HepG2 (cell line): Measurements from ENCODE around the gene GNG7. TPM values are rescaled to one million over a fixed set of nuclear protein-coding genes. Genes with fewer than 3 reads are reported as not detected.

ENCODE experiments used
- ATF2 ChIP-seq: sonication (generic); formaldehyde crosslinking; IDR thresholded peaks from 2 replicates; pipeline ENCODE4 v1.4.0; 2020; ENCODE audit warnings: missing genetic modification reagents
- CAMTA2 ChIP-seq: sonication (generic); formaldehyde crosslinking; IDR thresholded peaks from 2 replicates; pipeline ENCODE4 v1.4.0; 2020; ENCODE audit warnings: mild to moderate bottlenecking, missing genetic modification reagents, borderline replicate concordance
- CEBPB ChIP-seq: IDR thresholded peaks from 2 replicates; pipeline ENCODE4 v1.6.1; 2011; ENCODE audit warnings: low read depth, low read length, improper control_type of control experiment, borderline replicate concordance
- FLYWCH1 ChIP-seq: sonication (generic); formaldehyde crosslinking; IDR thresholded peaks from 2 replicates; pipeline ENCODE4 v1.8.1; 2023; ENCODE audit warnings: mild to moderate bottlenecking, missing genetic modification reagents
- FOXJ3 ChIP-seq: sonication (generic); formaldehyde crosslinking; IDR thresholded peaks from 2 replicates; pipeline ENCODE4 v1.4.0; 2020; ENCODE audit warnings: missing genetic modification reagents, mild to moderate bottlenecking, borderline replicate concordance
- KDM5A ChIP-seq: fragments of 200-600 bp; sonication (generic); IDR thresholded peaks from 2 replicates; pipeline ENCODE4 v1.7.0; 2018; ENCODE audit warnings: antibody characterized with exemption, mild to moderate bottlenecking, low read length, borderline replicate concordance
- KLF16 ChIP-seq, 2 experiments: sonication (generic) in 1 of 2; formaldehyde crosslinking in 1 of 2; IDR thresholded peaks; 2 replicates each; pipeline versions ENCODE4 v1.6.1 to v1.8.0; 2016 to 2023; ENCODE audit warnings: missing genetic modification reagents in 2 of 2, missing compliant biosample characterization in 1 of 2
- NFKBIZ ChIP-seq: IDR thresholded peaks from 2 replicates; pipeline ENCODE4 v1.6.1; 2018; ENCODE audit warnings: missing genetic modification reagents, missing compliant biosample characterization
- RCOR2 ChIP-seq: IDR thresholded peaks from 2 replicates; pipeline ENCODE4 v1.6.1; 2016; ENCODE audit warnings: missing biosample characterization, missing genetic modification reagents
- RXRA ChIP-seq: sonication (generic); formaldehyde crosslinking; IDR thresholded peaks from 2 replicates; pipeline ENCODE4 v1.5.1; 2020; ENCODE audit warnings: missing genetic modification reagents
- SIX4 ChIP-seq: sonication (generic); formaldehyde crosslinking; IDR thresholded peaks from 2 replicates; pipeline ENCODE4 v1.4.0; 2020; ENCODE audit warnings: missing genetic modification reagents
- TFDP2 ChIP-seq: sonication (generic); formaldehyde crosslinking; IDR thresholded peaks from 2 replicates; pipeline ENCODE4 v1.4.0; 2020; ENCODE audit warnings: missing genetic modification reagents
- TGIF2 ChIP-seq: IDR thresholded peaks from 2 replicates; pipeline ENCODE4 v1.6.1; 2016; ENCODE audit warnings: control low read depth, missing compliant biosample characterization
- THAP11 ChIP-seq: IDR thresholded peaks from 2 replicates; pipeline ENCODE4 v1.6.1; 2016; ENCODE audit warnings: missing biosample characterization, missing genetic modification reagents
- ZBTB34 ChIP-seq: sonication (generic); formaldehyde crosslinking; IDR thresholded peaks from 2 replicates; pipeline ENCODE4 v1.8.0; 2022; ENCODE audit warnings: mild to moderate bottlenecking, missing genetic modification reagents
- ZNF274 ChIP-seq: sonication (generic); formaldehyde crosslinking; IDR thresholded peaks from 2 replicates; pipeline ENCODE4 v1.5.1; 2020; ENCODE audit warnings: mild to moderate bottlenecking, missing genetic modification reagents
- ZNF556 ChIP-seq: sonication (generic); formaldehyde crosslinking; IDR thresholded peaks from 2 replicates; pipeline ENCODE4 v1.4.0; 2020; ENCODE audit warnings: mild to moderate bottlenecking, missing genetic modification reagents, borderline replicate concordance
- ZNF564 ChIP-seq: sonication (generic); formaldehyde crosslinking; IDR thresholded peaks from 2 replicates; pipeline ENCODE4 v1.8.1; 2023; ENCODE audit warnings: mild to moderate bottlenecking, missing genetic modification reagents
- ZNF580 ChIP-seq: IDR thresholded peaks from 2 replicates; pipeline ENCODE4 v1.6.1; 2016; ENCODE audit warnings: low read depth, borderline replicate concordance
- ZNF607 ChIP-seq: sonication (generic); formaldehyde crosslinking; IDR thresholded peaks from 2 replicates; pipeline ENCODE4 v1.5.1; 2020; ENCODE audit warnings: missing genetic modification reagents, mild to moderate bottlenecking, borderline replicate concordance
- ZNF784 ChIP-seq: sonication (generic); formaldehyde crosslinking; IDR thresholded peaks from 2 replicates; pipeline ENCODE4 v1.5.1; 2020; ENCODE audit warnings: missing genetic modification reagents, mild to moderate bottlenecking, borderline replicate concordance
- polyA plus RNA-seq, 8 experiments: library from polyadenylated mRNA; depleted of rRNA in 3 of 8; stranded (reverse) in 7 of 8; unstranded in 1 of 8; fragments of >200 nt; fragmentation: Illumina TruSeq in 4 of 8; extraction: Trizol in 4 of 8; gene quantifications; 2 replicates each; pipeline versions ENCODE4 v1.2.1 to v1.2.3, GENCODE V29; 2011 to 2016; ENCODE audit warnings: low read depth in 4 of 8, missing spikeins in 1 of 8, mixed read lengths in 1 of 8; ENCODE audit not compliant: insufficient read depth in 1 of 8
- total RNA-seq, 5 experiments: library from RNA; depleted of rRNA; stranded (reverse); fragments of >200 nt; fragmentation: Illumina TruSeq; extraction: Trizol; gene quantifications; 2 replicates each; pipeline ENCODE4 v1.2.3, GENCODE V29; 2016; ENCODE audit warnings: low read depth in 1 of 5

The GNG7 gene
- total and polyA plus RNA-seq, 2 of the 13 experiments (the other 11 are each of a cell fraction or from before 2014, with no cell fraction given): 1.4 to 3.3 TPM

GRCh38 chr19:2543463-2544442, 158.7 kb downstream of the GNG7 start (continued):
- peak; percentile 70; the same call in 1 of the 2 replicates for TF ChIP-seq ZNF784 (CRISPR knock-in tag)
- TF ChIP-seq TGIF2 (CRISPR knock-in tag): peak; percentile 85
- TF ChIP-seq ZNF564 (CRISPR knock-in tag): peak; percentile 82; the same call in 1 of the 2 replicates
- TF ChIP-seq CEBPB: no peak
- peak; percentile 72; the same call in 1 of the 2 replicates for TF ChIP-seq NFKBIZ (CRISPR knock-in tag)
- peak in 1 of 2 experiments; percentile 90; a peak in 2 of 4 replicates for TF ChIP-seq KLF16 (CRISPR knock-in tag; IDR thresholded peaks at IDR 0.05)
- peak; percentile 86 for TF ChIP-seq RXRA (CRISPR knock-in tag)
- TF ChIP-seq CAMTA2 (CRISPR knock-in tag): no peak
- TF ChIP-seq ZNF556 (CRISPR knock-in tag): peak; percentile 90; the same call in 1 of the 2 replicates
- peak; percentile 67; the same call in 1 of the 2 replicates for TF ChIP-seq ZNF580 (CRISPR knock-in tag)
- TF ChIP-seq ZNF274 (CRISPR knock-in tag): peak; percentile 83
- TF ChIP-seq ZNF607 (CRISPR knock-in tag): peak; percentile 46
- peak; percentile 68 for TF ChIP-seq THAP11
- no peak for TF ChIP-seq FLYWCH1
- TF ChIP-seq ZBTB34 (CRISPR knock-in tag): peak; percentile 72; the same call in 1 of the 2 replicates
- peak; percentile 64 for TF ChIP-seq SIX4 (CRISPR knock-in tag)
- TF ChIP-seq RCOR2 (CRISPR knock-in tag): peak; percentile 60; the same call in 1 of the 2 replicates
- peak; percentile 75; the same call in 1 of the 2 replicates for TF ChIP-seq ATF2 (CRISPR knock-in tag)
- TF ChIP-seq TFDP2: peak; percentile 85
- no peak for TF ChIP-seq KDM5A
- TF ChIP-seq FOXJ3 (CRISPR knock-in tag): 0 out of 2 replicates have a peak, but pooled peaks have one; percentile 61
